GM19468 (cell line): ENCODE results near the gene TOB2.

Experiments
- ATAC-seq: cut with Tn5 transposase; IDR thresholded peaks from one replicate; pipeline ENCODE4 v1.9.1; 2021; ENCODE audit warnings: mild to moderate bottlenecking, moderate library complexity, moderate number of reproducible peaks; ENCODE audit not compliant: unreplicated experiment; ENCODE audit errors: extremely low read depth

The TOB2 gene

GRCh38 chr22:41395531-41396240 lies 50.9 kb downstream of the TOB2 start:
- ATAC-seq, result no peak

GRCh38 chr22:41394012-41394356 lies 52.6 kb downstream of the TOB2 start:
- ATAC-seq, result no peak

- no peak for ATAC-seq
Observed at GRCh38 chr22:41387341-41387740, 59.3 kb downstream of the TOB2 start.

GRCh38 chr22:41384128-41384527 lies 62.5 kb downstream of the TOB2 start:
- no peak for ATAC-seq
